ENCODE data around the gene NDUFS6.

NDUFS6 gene

GRCh38 chr5:1765880-1766235 is 35.3 kb upstream of the NDUFS6 start:
- TF ChIP-seq ZFX (IDR thresholded peaks at IDR 0.05) (no peak), CTCF (conservative IDR thresholded peaks at IDR 0.05) (no peak)

GRCh38 chr5:1767524-1768282 is 33.5 kb upstream of the NDUFS6 start:
- H3K27ac ChIP-seq, result no peak overlapping the region
- no peak for TF ChIP-seq CTCF (conservative IDR thresholded peaks at IDR 0.05)
- no peak for TF ChIP-seq ZFX (IDR thresholded peaks at IDR 0.05)

More at GRCh38 chr5:1765880-1766235, 35.3 kb upstream of the NDUFS6 start:
- H3K27ac ChIP-seq, result no peak overlapping the region

- H3K27ac ChIP-seq, result no peak overlapping the region
- TF ChIP-seq ZFX (IDR thresholded peaks at IDR 0.05) (no peak), CTCF (conservative IDR thresholded peaks at IDR 0.05) (no peak)
Observed at GRCh38 chr5:1768283-1769000, 32.8 kb upstream of the NDUFS6 start.

GRCh38 chr5:1769017-1769640 is 32.1 kb upstream of the NDUFS6 start:
- TF ChIP-seq CTCF (conservative IDR thresholded peaks at IDR 0.05) (no peak), ZFX (IDR thresholded peaks at IDR 0.05) (no peak)

GRCh38 chr5:1769752-1770442 is 31.3 kb upstream of the NDUFS6 start:
- H3K27ac ChIP-seq, result peak overlapping the region; percentile 0; the same call in 1 of the 2 replicates
- TF ChIP-seq CTCF (conservative IDR thresholded peaks at IDR 0.05) (no peak), ZFX (IDR thresholded peaks at IDR 0.05) (no peak)

More at GRCh38 chr5:1769017-1769640, 32.1 kb upstream of the NDUFS6 start:
- H3K27ac ChIP-seq, result no peak overlapping the region

- TF ChIP-seq ZFX (IDR thresholded peaks at IDR 0.05) (no peak), CTCF (conservative IDR thresholded peaks at IDR 0.05) (no peak)
- peak overlapping the region; percentile 0 for H3K27ac ChIP-seq
Observed at GRCh38 chr5:1770443-1770802, 30.8 kb upstream of the NDUFS6 start.
